ENCODE measurements around the gene ZP1. TPM values are rescaled to one million over a fixed set of nuclear protein-coding genes. Genes with fewer than 3 reads are reported as not detected.

Gene ZP1
- total and polyA plus RNA-seq, 10 of the 15 experiments (the other 5 are each of a cell fraction or from before 2014, with no cell fraction given), result not detected

GRCh38 chr11:60875366-60876167 is 8.2 kb downstream of the ZP1 start:
- ChIA-PET POLR2A (no interaction called here), SMC1A (ENCODE audit: uncharacterized antibody, unreplicated experiment) (interaction anchor here (1.0 to 1.3 kb wide), 2 partner anchors 12 to 253 kb away, joined by 3 to 5 read pairs; no protein-coding TSS in a partner anchor), CTCF (interaction anchor here (0.6 to 2.3 kb wide), 4 partner anchors 11 to 45 kb away, joined by 3 to 8 read pairs (median 4); no protein-coding TSS in a partner anchor), RAD21 (ENCODE audit: unreplicated experiment) (interaction anchor here (0.7 kb wide), 1 partner anchor 26 kb away, joined by 3 read pairs; no protein-coding TSS in a partner anchor)
- no peak overlapping the region for H3K4me3 ChIP-seq
- FAIRE-seq (no peak), DNase-seq (ENCODE audit: low read depth, low spot score) (no peak), ATAC-seq (no peak)
- H3K27ac ChIP-seq (ENCODE audit: control insufficient read depth, insufficient read depth), result no peak overlapping the region
- no peaks in the 10 kb centered on the region for H3K9me3 ChIP-seq (replicated peaks; ENCODE audit: control insufficient read depth, insufficient read depth, low read length)
- WGBS (ENCODE audit: insufficient coverage, insufficient replicate concordance, low lambda C conversion rate, missing lambda C conversion rate), result 62% methylated on average over 7 of the region's 7 CpGs
- no peaks in the 10 kb centered on the region for H3K79me2 ChIP-seq (ENCODE audit: control insufficient read depth, insufficient read depth, low read length)
- no peak overlapping the region for H3K4me2 ChIP-seq (ENCODE audit: control insufficient read depth, insufficient read depth)
- BruUV-seq (replicated peaks), result no TSS peak
- no peak overlapping the region for H2AFZ ChIP-seq (ENCODE audit: control insufficient read depth, low read depth, low read length)
- no peak overlapping the region for H3K9ac ChIP-seq (ENCODE audit: control insufficient read depth, insufficient read depth, low read length)
- TF ChIP-seq PRDM15 (CRISPR knock-in tag; IDR thresholded peaks at IDR 0.05) (no peak), TCF3 (IDR thresholded peaks at IDR 0.05; ENCODE audit: borderline replicate concordance, insufficient read depth, low read depth, low read length) (no peak), RUNX3 (IDR thresholded peaks at IDR 0.05; ENCODE audit: low read length) (no peak), JUNB (IDR thresholded peaks at IDR 0.05) (no peak), CREB1 (IDR thresholded peaks at IDR 0.05; ENCODE audit: low read depth) (no peak), ZBTB40 (IDR thresholded peaks at IDR 0.05; ENCODE audit: borderline replicate concordance) (no peak), RFX5 (IDR thresholded peaks at IDR 0.05; ENCODE audit: low read depth, low read length) (no peak), SIN3A (IDR thresholded peaks at IDR 0.05; ENCODE audit: low read depth, low read length) (no peak), CHD2 (IDR thresholded peaks at IDR 0.05; ENCODE audit: borderline replicate concordance, low read depth, low read length) (no peak)
- TF ChIP-seq, protein P1, sequence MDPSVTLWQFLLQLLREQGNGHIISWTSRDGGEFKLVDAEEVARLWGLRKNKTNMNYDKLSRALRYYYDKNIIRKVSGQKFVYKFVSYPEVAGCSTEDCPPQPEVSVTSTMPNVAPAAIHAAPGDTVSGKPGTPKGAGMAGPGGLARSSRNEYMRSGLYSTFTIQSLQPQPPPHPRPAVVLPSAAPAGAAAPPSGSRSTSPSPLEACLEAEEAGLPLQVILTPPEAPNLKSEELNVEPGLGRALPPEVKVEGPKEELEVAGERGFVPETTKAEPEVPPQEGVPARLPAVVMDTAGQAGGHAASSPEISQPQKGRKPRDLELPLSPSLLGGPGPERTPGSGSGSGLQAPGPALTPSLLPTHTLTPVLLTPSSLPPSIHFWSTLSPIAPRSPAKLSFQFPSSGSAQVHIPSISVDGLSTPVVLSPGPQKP (IDR thresholded peaks at IDR 0.05; ENCODE audit: low read depth, low read length), result no peak
- TF ChIP-seq, protein P2, sequence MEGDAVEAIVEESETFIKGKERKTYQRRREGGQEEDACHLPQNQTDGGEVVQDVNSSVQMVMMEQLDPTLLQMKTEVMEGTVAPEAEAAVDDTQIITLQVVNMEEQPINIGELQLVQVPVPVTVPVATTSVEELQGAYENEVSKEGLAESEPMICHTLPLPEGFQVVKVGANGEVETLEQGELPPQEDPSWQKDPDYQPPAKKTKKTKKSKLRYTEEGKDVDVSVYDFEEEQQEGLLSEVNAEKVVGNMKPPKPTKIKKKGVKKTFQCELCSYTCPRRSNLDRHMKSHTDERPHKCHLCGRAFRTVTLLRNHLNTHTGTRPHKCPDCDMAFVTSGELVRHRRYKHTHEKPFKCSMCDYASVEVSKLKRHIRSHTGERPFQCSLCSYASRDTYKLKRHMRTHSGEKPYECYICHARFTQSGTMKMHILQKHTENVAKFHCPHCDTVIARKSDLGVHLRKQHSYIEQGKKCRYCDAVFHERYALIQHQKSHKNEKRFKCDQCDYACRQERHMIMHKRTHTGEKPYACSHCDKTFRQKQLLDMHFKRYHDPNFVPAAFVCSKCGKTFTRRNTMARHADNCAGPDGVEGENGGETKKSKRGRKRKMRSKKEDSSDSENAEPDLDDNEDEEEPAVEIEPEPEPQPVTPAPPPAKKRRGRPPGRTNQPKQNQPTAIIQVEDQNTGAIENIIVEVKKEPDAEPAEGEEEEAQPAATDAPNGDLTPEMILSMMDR (IDR thresholded peaks at IDR 0.05 in 2 of 3, conservative IDR thresholded peaks at IDR 0.05 in 1 of 3; ENCODE audit: control insufficient read depth in 2 of 3, extremely low read depth in 1 of 3, insufficient read depth in 1 of 3, low read depth in 3 of 3, low read length in 3 of 3), result no peak
- in situ Hi-C loops (cut with MboI) (no loop called here), intact Hi-C loops (cut with micrococcal nuclease; ENCODE audit: unreplicated experiment) (no loop called here)
- no peaks in the 10 kb centered on the region; the same call in 1 of the 2 replicates for H4K20me1 ChIP-seq (ENCODE audit: control insufficient read depth, insufficient read depth)
- H3K27me3 ChIP-seq (replicated peaks in 1 of 2; ENCODE audit: control insufficient read depth in 2 of 2, insufficient read depth in 2 of 2, low read length in 1 of 2), result no peaks in the 10 kb centered on the region
- peaks cover 0 to 5% of the 10 kb centered on the region in 2 experiments; a peak in 3 of 4 replicates for H3K36me3 ChIP-seq (ENCODE audit: control insufficient read depth in 2 of 2, insufficient read depth in 2 of 2, low read length in 1 of 2)
- H3K4me1 ChIP-seq (ENCODE audit: control insufficient read depth, insufficient read depth, low read length), result no peaks in the 10 kb centered on the region
